Subcutaneous adipose tissue (tissue), 4 donors: Measurements from ENCODE around the gene GPS1. TPM values are rescaled to one million over a fixed set of nuclear protein-coding genes. Genes with fewer than 3 reads are reported as not detected.

Experiments used
- total RNA-seq, 4 donors: library from RNA; depleted of rRNA; stranded (reverse); fragments of >200 nt; gene quantifications; one replicate each; pipeline ENCODE4 v1.1.0, GENCODE V29; 2016
- TF ChIP-seq, protein P1 (sequence below): fragments of 450-650 bp; IDR thresholded peaks from one replicate; pipeline ENCODE4 v1.5.1; 2016; ENCODE audit warnings: low read depth, mild to moderate bottlenecking, control low read depth, antibody characterized with exemption, moderate library complexity

The GPS1 gene
- total RNA-seq, 4 donors from 2014 or later = 42.7 to 125 (median 71.7) TPM

DNA sequence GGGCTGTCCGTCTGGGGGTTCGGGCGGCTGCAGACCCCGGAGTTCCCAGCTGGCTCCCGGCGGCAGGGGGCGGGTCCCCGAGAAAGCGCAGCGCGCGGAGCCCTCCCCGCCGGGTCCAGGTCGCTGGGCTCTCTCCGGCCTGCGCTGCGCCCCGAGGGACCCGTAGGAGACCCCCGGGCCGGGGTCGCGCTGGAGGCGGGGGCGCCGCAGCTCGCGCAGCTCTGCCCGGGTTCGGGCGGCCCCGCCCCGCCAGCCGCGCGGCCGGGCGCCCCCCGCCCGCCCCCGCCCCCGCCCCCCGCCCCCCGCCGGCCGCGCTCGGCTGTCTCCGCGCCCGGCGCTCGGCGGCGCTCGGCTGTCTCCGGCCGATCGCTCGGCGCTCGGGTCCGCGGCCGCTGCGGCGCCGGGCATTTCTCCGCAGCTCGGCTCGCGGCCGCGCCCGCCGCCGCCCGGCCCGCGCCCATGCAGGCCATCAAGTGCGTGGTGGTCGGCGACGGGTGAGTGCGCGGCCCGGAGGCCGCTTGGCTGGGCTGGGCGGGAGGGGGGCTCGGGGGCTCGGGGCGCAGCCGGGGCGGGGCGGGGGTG is 20.3 kb upstream of the GPS1 start, which contains the start of gene RAC3:
TSS of gene RAC3 (plus strand) at position 376 of the 582 bp plus-strand sequence. CDS start at position 460, 84 bp downstream.
- TF ChIP-seq, protein P1, sequence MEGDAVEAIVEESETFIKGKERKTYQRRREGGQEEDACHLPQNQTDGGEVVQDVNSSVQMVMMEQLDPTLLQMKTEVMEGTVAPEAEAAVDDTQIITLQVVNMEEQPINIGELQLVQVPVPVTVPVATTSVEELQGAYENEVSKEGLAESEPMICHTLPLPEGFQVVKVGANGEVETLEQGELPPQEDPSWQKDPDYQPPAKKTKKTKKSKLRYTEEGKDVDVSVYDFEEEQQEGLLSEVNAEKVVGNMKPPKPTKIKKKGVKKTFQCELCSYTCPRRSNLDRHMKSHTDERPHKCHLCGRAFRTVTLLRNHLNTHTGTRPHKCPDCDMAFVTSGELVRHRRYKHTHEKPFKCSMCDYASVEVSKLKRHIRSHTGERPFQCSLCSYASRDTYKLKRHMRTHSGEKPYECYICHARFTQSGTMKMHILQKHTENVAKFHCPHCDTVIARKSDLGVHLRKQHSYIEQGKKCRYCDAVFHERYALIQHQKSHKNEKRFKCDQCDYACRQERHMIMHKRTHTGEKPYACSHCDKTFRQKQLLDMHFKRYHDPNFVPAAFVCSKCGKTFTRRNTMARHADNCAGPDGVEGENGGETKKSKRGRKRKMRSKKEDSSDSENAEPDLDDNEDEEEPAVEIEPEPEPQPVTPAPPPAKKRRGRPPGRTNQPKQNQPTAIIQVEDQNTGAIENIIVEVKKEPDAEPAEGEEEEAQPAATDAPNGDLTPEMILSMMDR = no peak

DNA sequence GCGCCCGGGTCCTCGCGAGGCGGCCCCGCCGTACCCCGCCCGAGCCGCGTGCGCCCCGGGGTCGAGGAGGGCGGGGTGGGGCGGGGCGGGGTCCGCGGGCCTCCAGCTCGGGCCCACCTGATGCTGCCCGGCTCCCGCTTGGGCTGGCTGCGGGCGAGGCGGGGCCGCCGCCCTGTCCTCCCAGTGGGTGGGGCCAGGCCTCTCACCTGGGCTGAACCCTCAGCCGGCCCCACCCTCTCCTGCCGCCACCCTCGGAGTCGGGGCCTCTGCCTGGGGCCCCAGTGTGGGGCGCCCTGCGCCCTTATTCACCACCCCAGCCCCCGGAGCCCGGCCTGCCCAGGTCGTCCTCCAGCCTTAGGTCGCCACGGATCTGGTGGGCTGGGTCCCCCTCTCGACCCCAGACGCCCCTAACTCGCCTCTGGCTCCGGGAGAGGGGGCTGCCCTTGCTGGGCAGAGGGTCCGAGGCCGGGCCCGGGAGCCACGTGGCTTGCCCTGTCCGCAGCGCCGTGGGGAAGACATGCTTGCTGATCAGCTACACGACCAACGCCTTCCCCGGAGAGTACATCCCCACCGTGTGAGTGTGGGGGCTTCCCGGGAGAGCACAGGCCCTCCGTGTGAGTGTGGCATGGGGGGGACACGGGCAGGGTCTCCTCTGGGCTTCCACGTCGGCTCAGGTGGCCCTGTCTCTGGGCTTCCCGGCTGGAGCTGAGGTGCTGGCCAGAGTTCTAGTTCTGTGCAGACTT is 19.6 kb upstream of the GPS1 start:
- TF ChIP-seq, protein P1 = no peak

DNA sequence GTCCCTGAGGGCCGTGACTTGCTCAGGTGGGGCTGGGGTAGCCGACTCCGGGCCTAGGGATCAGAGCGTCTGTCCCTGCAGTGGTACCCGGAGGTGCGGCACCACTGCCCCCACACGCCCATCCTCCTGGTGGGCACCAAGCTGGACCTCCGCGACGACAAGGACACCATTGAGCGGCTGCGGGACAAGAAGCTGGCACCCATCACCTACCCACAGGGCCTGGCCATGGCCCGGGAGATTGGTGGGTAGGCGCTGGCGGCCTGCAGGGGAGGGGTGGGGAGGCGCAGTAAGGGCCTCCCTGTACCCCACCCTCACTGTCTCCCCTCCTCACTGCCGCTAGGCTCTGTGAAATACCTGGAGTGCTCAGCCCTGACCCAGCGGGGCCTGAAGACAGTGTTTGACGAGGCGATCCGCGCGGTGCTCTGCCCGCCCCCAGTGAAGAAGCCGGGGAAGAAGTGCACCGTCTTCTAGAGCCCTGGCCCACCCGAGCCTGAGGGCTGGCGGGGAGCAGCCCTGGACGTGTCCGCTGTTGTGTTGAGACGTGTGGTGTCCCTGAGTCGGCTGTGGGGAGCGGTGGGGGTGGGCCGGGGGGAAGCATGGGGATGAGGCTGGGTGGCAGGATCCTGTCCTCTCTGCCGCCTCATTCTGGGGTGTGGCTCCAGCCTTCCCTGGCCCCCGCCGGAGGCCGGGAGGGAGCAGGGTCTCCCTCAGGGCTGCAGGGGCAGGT is 18.2 kb upstream of the GPS1 start:
- TF ChIP-seq, protein P1 = no peak

DNA sequence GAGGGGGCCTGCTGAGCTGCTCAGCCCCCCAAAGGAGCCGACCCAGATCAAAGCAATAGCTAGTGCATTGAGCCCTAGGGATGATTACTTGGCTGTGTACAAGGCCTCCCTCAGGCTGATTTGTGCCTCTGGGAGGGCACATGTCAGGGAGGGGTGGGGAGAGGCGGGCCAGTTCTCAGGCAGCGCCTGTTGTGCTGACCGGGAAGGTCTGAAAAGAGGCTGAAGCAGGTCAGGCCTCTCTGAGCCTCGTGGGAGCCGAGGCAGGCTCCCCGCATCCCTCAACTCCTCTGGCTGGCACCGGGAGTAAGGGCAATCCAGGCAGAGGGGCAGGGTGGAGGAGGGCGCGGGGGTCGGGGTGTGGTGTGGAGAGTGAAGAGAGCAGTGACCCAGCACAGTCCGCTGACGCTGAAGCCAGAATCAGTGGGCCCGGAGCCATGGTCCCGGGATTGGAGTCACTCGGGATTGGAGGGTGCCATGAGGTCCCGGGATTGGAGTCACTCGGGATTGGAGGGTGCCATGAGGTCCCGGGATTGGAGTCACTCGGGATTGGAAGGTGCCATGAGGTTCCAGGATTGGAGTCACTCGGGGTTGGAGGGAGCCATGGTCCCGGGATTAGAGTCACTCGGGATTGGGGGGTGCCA is 17.2 kb upstream of the GPS1 start:
- TF ChIP-seq, protein P1 = no peak

DNA sequence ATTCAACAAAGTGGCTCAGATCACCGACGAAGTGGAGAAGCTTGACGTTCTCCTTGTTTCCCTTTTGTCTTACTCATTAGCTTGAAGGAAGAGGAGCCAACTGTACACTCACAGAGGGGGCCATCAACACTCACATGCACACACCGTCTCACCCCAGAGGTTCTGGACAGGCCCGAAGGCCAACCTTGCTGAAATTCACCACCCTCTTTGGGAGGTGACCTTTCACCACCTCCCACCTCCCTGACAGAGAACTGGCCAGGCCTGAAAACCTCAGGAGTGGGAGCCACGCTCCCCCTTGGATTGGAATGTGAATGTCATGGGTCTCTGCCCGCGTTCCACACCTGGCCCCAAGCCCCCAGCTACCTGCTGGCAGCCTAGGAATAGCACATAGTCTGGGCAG is 16.2 kb upstream of the GPS1 start:
- TF ChIP-seq, protein P1 = no peak

DNA sequence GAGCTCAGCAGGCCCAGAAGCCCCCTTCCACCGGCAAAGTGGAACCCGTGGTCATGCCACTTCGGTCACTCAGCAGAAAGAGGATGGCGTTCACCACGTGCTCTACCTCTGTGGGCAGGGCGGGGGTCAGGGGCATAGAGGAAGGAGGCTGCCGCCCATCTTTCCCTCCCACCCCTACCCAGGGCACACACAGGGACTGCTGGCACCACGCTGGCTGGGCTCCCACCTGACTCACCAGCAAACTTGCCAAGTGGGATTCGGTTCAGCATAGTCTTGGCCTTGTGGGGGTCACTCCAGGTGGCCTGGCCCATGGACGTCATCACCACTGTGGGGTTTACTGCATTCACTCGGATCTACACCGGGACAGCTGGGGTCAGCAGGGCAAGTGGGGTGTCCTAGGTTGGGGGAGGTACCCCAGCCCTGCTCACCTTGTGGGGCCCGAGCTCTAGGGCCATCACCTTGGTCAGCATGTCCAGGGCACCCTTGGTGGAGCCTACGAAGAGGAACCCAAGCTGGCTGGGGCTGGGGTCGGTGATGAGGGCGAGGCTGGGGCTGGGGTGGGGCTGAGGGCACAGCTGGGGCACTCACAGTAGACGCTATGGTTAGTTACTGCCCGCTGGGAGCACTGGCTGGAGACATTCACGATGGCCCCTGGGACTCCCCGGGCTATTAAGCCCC is 15.6 kb upstream of the GPS1 start:
- TF ChIP-seq, protein P1 = no peak
